ENCODE measurements around the gene LUZP2. TPM values are rescaled to one million over a fixed set of nuclear protein-coding genes. Genes with fewer than 3 reads are reported as not detected.

Gene LUZP2
- total RNA-seq, 2 experiments from 2014 or later = not detected

DNA sequence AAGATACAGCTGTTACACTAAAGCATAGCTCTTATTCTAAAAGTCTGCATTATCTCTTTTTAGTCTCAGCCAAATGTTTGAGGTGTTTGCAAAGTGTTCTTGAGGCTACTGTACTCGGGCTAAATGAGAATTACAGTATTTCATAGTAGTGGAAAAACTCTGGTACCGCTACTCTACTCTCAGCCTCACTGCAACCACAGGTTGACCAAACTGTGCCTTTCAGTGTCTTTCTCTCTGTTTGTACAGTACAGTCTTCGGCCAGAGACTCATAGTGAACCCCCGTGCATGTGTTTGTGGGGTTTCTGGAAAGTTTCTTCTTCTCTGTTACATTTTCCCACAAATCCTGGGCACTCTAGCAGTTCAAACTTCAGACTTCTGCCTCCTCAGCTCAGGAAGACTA, 7.4 kb upstream of the LUZP2 start:
- Mint-ChIP-seq H3K9me3 (peaks cover 14% of the 10 kb centered on the region), H3K36me3 (ENCODE audit: low read depth) (no peaks in the 10 kb centered on the region), H3K4me1 (ENCODE audit: low read depth) (no peaks in the 10 kb centered on the region), H3K4me3 (no peak overlapping the region), H3K27me3 (no peaks in the 10 kb centered on the region), H3K27ac (no peak overlapping the region)
- intact Hi-C loops (cut with DNase I, micrococcal nuclease) = no loop called here
- H3K27me3 ChIP-seq (ENCODE audit: control insufficient read depth in 1 of 2, insufficient read depth in 2 of 2, low read length in 2 of 2) = no peaks in the 10 kb centered on the region
- no peaks in the 10 kb centered on the region for H3K4me1 ChIP-seq (ENCODE audit: insufficient read depth, low read length)
- ChIA-PET CTCF (no interaction called here), POLR2A (no interaction called here)
- H3K36me3 ChIP-seq (ENCODE audit: insufficient read depth, low read length) = no peaks in the 10 kb centered on the region
- no peaks in the 10 kb centered on the region for H3K9me3 ChIP-seq (ENCODE audit: control insufficient read depth in 1 of 2, insufficient read depth in 1 of 2, low read length in 2 of 2)
- H3K27ac ChIP-seq (ENCODE audit: low read depth in 1 of 2, low read length in 2 of 2) = no peak overlapping the region
- DNase-seq = no peak
- TF ChIP-seq, protein P1, sequence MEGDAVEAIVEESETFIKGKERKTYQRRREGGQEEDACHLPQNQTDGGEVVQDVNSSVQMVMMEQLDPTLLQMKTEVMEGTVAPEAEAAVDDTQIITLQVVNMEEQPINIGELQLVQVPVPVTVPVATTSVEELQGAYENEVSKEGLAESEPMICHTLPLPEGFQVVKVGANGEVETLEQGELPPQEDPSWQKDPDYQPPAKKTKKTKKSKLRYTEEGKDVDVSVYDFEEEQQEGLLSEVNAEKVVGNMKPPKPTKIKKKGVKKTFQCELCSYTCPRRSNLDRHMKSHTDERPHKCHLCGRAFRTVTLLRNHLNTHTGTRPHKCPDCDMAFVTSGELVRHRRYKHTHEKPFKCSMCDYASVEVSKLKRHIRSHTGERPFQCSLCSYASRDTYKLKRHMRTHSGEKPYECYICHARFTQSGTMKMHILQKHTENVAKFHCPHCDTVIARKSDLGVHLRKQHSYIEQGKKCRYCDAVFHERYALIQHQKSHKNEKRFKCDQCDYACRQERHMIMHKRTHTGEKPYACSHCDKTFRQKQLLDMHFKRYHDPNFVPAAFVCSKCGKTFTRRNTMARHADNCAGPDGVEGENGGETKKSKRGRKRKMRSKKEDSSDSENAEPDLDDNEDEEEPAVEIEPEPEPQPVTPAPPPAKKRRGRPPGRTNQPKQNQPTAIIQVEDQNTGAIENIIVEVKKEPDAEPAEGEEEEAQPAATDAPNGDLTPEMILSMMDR (IDR thresholded peaks at IDR 0.05) = no peak
- no peak overlapping the region for H3K4me3 ChIP-seq (ENCODE audit: low read length)
- ATAC-seq (ENCODE audit: poor library complexity) = no peak

DNA sequence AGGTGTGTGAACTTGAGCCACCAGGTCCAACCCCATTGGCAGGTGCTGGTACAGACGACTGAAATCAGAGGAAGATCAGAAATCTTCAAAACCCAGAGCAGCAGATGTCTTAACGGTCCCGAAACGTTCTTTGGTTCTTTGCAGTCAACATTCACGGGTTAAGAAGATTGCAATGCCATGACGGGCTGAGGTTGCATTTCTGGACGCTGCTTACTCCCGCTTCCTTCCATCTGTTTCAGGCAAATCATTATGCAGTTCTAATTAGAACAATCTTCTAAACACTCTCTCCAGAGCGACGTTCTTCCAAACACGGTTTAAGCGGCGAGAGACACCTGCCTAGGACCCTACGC, 492 bp upstream of the LUZP2 start:
- H3K27ac ChIP-seq (ENCODE audit: low read depth in 1 of 2, low read length in 2 of 2) = no peak overlapping the region
- peaks cover 8% of the 10 kb centered on the region for H3K9me3 Mint-ChIP-seq
- H3K27me3 ChIP-seq (ENCODE audit: control insufficient read depth in 1 of 2, insufficient read depth in 2 of 2, low read length in 2 of 2) = peaks cover 0 to 3% of the 10 kb centered on the region in 2 experiments
- no peak overlapping the region for H3K4me3 Mint-ChIP-seq
- ATAC-seq (ENCODE audit: poor library complexity) = no peak
- TF ChIP-seq, protein P1 (IDR thresholded peaks at IDR 0.05) = no peak
- ChIA-PET POLR2A (no interaction called here), CTCF (no interaction called here)
- no peaks in the 10 kb centered on the region for H3K4me1 Mint-ChIP-seq (ENCODE audit: low read depth)
- H3K27ac Mint-ChIP-seq = no peak overlapping the region
- DNase-seq = no peak
- no peaks in the 10 kb centered on the region for H3K4me1 ChIP-seq (ENCODE audit: insufficient read depth, low read length)
- no peaks in the 10 kb centered on the region for H3K36me3 ChIP-seq (ENCODE audit: insufficient read depth, low read length)
- H3K36me3 Mint-ChIP-seq (ENCODE audit: low read depth) = no peaks in the 10 kb centered on the region
- no peak overlapping the region for H3K4me3 ChIP-seq (ENCODE audit: low read length)
- H3K9me3 ChIP-seq (ENCODE audit: control insufficient read depth in 1 of 2, insufficient read depth in 1 of 2, low read length in 2 of 2) = peaks cover 0 to 9% of the 10 kb centered on the region in 2 experiments
- peaks cover 20% of the 10 kb centered on the region for H3K27me3 Mint-ChIP-seq
- intact Hi-C loops (cut with DNase I, micrococcal nuclease) = no loop called here

DNA sequence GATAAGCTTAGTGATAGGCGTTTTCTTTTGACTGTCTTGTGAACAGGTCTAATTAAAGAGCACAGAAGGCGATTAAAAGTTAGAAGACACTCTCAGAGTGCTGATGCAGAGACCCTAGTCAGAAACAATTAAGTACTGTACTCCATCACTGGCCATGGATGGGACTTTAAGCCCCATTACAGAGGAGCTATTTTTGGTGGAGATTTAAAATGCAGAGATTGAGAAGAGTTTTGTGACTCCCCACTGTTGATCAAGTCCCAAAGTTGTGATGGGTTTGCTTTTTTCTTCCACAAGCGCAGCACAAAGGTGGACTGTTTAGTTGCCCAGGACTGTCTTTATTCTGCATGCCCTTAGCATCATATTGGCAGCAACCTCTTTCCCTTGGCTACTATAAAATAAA, 978 bp downstream of the LUZP2 start:
- ATAC-seq (ENCODE audit: poor library complexity) (no peak), DNase-seq (no peak)
- CTCF ChIA-PET = no interaction called here

More for the DNA sequence above, 978 bp downstream of the LUZP2 start:
- Mint-ChIP-seq H3K27ac (no peak overlapping the region), H3K4me1 (ENCODE audit: low read depth) (no peaks in the 10 kb centered on the region), H3K9me3 (peaks cover 3% of the 10 kb centered on the region), H3K27me3 (peaks cover 20% of the 10 kb centered on the region), H3K4me3 (no peak overlapping the region), H3K36me3 (ENCODE audit: low read depth) (no peaks in the 10 kb centered on the region)
- Histone ChIP-seq H3K4me3 (ENCODE audit: low read length) (no peak overlapping the region), H3K27me3 (ENCODE audit: control insufficient read depth in 1 of 2, insufficient read depth in 2 of 2, low read length in 2 of 2) (peaks cover 0 to 3% of the 10 kb centered on the region in 2 experiments), H3K36me3 (ENCODE audit: insufficient read depth, low read length) (no peaks in the 10 kb centered on the region), H3K27ac (ENCODE audit: low read depth in 1 of 2, low read length in 2 of 2) (no peak overlapping the region), H3K4me1 (ENCODE audit: insufficient read depth, low read length) (no peaks in the 10 kb centered on the region), H3K9me3 (ENCODE audit: control insufficient read depth in 1 of 2, insufficient read depth in 1 of 2, low read length in 2 of 2) (peaks cover 0 to 13% of the 10 kb centered on the region in 2 experiments)
- TF ChIP-seq, protein P1 (IDR thresholded peaks at IDR 0.05) = no peak
- intact Hi-C loops (cut with DNase I, micrococcal nuclease) = no loop called here
- POLR2A ChIA-PET = no interaction called here
